Rectal smooth muscle tissue (tissue), 1 donor: ENCODE results near the gene ETFDH.
"Not testable (repeated sequence)": the region's sequence is repeated elsewhere in the genome, so short reads cannot be mapped to it uniquely, and the experiment has no call there.

Source experiments
- H3K27ac ChIP-seq: one replicate; pipeline ENCODE4 v1.7.0; 2013; ENCODE audit warnings: low read depth, low read length, inconsistent platforms
- H3K27me3 ChIP-seq: one replicate; pipeline ENCODE4 v1.7.0; 2013; ENCODE audit warnings: low read length; ENCODE audit not compliant: control insufficient read depth, insufficient read depth
- H3K36me3 ChIP-seq: one replicate; pipeline ENCODE4 v1.7.0; 2013; ENCODE audit warnings: low read length; ENCODE audit not compliant: control insufficient read depth, insufficient read depth
- H3K4me1 ChIP-seq: one replicate; pipeline ENCODE4 v1.7.0; 2013; ENCODE audit warnings: low read length; ENCODE audit not compliant: control insufficient read depth, insufficient read depth
- H3K4me3 ChIP-seq: one replicate; pipeline ENCODE4 v1.7.0; 2013; ENCODE audit warnings: low read length
- H3K9ac ChIP-seq: one replicate; pipeline ENCODE4 v1.7.0; 2013; ENCODE audit warnings: low read length

Gene ETFDH

DNA sequence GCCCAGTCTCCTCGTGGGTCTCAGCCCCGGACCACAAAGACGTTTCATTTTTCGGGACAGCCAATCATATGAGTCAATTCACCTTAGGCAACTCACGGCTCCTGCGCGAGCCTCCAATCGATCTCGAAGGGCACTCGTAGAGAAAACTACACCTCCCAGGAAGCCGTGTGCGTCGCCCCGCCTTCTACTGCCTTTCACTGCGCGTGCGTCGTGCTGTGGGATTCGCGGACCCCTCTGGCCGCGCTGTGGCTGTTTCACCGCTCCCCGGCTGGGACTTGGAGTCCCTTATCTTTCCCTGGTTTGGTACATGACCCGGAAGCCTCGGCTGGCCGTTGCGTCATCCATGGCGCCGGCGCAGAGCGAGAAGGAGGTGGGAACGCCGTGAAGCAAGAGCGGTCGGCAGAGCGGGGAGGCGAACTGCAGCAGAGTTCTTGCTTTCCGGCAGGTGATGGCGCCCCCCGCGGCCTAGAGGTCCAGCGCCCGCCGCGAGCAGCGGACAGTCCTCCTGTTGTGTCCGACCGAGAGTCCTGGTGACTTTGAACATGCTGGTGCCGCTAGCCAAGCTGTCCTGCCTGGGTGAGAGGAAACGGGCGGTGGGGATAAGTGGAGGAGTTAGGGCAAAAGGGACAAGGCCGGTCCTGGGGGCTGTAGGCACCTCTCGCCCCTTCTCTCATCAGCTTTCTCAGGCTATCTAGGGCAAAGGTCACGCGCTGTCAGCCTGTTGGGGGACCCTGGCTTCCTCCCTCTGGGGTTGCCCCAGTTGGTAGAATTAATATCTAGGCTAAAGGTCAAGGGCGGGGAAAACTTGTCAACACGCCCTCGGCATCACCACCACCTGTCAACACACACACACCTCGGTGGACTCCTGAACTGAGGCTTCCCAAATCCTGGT lies at the start of gene ETFDH:
Gene ETFDH, plus strand, starts transcription at position 382 of the 892 bp plus-strand sequence. Its CDS starts 161 bp downstream, at position 543.
- peaks cover 7% of the 10 kb centered on the region for H3K4me1 ChIP-seq
- no peaks in the 10 kb centered on the region for H3K36me3 ChIP-seq
- peak within 1 kb of the TSS; percentile 95 for H3K27ac ChIP-seq
- peak within 1 kb of the TSS; percentile 85 for H3K9ac ChIP-seq
- H3K4me3 ChIP-seq, result peak within 1 kb of the TSS; percentile 96
- no peaks in the 10 kb centered on the region for H3K27me3 ChIP-seq

DNA sequence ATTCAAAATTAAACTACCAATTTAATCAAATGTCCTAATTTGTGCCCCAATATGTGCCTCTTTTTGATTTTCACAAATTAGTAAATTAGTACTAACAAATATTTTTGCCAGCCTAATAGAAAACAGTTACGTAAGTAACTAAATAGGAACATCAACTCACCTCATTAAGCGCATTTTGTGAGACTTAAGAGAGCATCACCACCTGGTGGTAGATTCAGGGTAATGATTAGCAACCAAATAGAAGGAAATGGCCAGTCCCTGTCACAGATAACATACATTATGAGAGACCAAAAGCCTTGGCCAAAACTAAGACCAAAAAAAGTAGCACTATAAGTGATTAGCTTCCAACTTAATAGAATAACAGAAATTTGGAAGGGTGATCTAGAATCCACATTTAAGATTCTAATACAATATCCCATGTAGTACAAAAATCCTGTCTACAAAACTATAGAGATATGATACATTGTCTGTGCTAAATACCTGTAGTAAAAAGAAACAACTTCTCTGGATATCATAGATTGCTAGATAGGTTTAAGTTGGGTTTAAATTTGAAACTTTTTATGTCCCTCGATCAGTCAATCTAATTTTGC lies 47.1 kb upstream of the ETFDH start:
- Histone ChIP-seq H3K9ac (no peak overlapping the region), H3K27me3 (no peaks in the 10 kb centered on the region), H3K4me3 (no peak overlapping the region), H3K4me1 (no peaks in the 10 kb centered on the region), H3K36me3 (no peaks in the 10 kb centered on the region), H3K27ac (no peak overlapping the region)

DNA sequence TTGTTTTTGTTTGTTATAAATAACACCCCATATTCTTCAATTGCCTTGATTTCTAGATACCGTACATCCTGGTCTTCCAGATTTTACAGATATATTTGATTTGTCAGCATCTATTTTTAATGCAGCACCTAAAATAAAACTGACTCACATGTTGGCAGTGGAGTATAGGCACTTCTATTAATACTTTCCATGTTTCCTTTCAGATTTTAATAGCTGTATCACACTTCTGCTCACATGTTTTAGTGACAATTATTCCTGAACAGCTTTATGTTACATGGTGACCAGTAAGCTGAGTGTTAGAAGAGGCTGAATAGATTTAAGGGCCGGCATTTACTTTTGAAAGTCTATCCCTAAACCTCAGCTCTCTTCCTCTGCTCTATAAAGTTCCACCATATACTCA lies 46.6 kb upstream of the ETFDH start:
- Histone ChIP-seq H3K27ac (no peak overlapping the region), H3K4me3 (no peak overlapping the region), H3K9ac (no peak overlapping the region)

DNA sequence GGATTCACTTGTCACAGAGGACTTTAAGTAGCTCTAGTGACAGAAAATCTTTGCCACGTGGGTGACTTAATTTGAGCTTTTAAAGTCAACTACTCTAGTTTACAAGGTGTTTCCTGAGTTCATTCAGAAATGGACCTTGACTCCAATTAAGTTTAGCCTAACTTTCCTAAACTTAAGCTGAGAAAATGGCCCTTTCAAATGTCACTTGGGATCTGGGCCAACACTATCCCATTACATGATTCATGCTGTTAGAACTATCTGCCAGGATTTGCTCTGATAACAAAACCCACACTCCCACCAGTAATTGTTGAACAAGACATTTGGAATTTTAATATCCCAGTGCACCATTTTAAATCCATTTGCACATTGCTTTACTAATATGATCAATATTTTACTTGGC lies 41.2 kb upstream of the ETFDH start:
- Histone ChIP-seq H3K27me3 (no peaks in the 10 kb centered on the region), H3K4me1 (no peaks in the 10 kb centered on the region), H3K27ac (no peak overlapping the region), H3K36me3 (no peaks in the 10 kb centered on the region), H3K4me3 (no peak overlapping the region), H3K9ac (no peak overlapping the region)

More for the DNA sequence above, 46.6 kb upstream of the ETFDH start:
- Histone ChIP-seq H3K4me1 (no peaks in the 10 kb centered on the region), H3K36me3 (no peaks in the 10 kb centered on the region), H3K27me3 (no peaks in the 10 kb centered on the region)

DNA sequence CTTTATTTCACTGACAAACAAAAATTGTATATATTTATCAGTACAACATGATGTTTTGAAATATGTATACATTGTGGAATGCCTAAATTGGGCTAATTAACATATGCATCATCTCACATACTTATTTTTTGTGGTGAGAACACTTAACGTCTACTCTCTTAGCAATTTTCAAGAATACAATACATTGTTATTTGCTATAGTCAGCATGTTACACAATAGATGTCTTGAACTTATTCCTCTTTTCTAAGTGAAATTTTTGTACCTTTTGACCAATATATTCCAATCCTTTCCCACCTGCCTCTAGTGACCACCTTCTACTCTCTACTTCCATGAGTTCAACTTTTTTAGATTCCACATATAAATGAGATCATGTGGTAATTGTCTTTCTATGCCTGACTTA lies 35.5 kb upstream of the ETFDH start:
- Histone ChIP-seq H3K4me1 (no peaks in the 10 kb centered on the region), H3K27me3 (no peaks in the 10 kb centered on the region), H3K9ac (no peak overlapping the region), H3K4me3 (no peak overlapping the region), H3K36me3 (no peaks in the 10 kb centered on the region), H3K27ac (no peak overlapping the region)

DNA sequence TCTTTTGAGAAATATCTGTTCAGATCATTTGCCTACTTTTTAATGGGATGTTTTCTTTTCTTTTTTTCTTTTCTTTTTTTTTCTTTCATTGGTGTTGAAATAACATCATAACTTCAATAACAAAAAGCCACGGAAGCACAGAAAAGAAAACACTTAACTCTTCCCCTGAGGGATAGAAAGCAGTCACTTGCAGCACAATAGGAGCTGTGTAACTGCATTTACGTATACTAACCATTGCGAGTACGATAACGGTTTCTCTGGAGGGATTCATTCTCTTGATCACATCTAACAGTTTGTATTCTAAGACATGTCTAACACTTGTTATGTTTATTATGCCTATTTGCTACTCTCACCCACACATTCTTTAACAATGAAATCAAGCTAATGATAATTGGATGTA lies 27.7 kb upstream of the ETFDH start:
- no peak overlapping the region for H3K4me3 ChIP-seq
- H3K36me3 ChIP-seq, result no peaks in the 10 kb centered on the region
- H3K4me1 ChIP-seq, result no peaks in the 10 kb centered on the region
- no peak overlapping the region for H3K27ac ChIP-seq
- no peaks in the 10 kb centered on the region for H3K27me3 ChIP-seq
- no peak overlapping the region for H3K9ac ChIP-seq

DNA sequence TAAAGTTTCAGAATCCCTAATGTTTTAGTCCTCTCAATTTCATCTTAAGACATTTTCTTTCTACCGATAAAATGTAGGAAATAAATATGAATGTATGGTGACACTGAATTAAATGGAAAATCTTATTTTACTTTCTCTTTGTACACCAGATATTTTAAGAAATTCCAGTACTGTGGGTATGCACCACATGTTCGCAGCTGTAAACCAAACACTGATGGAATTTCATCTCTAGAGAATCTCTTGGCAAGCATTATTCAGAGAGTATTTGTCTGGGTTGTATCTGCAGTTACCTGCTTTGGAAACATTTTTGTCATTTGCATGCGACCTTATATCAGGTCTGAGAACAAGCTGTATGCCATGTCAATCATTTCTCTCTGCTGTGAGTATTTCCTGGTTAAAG lies 27.3 kb upstream of the ETFDH start:
- no peaks in the 10 kb centered on the region for H3K36me3 ChIP-seq
- no peak overlapping the region for H3K27ac ChIP-seq
- H3K4me3 ChIP-seq, result no peak overlapping the region
- no peaks in the 10 kb centered on the region for H3K27me3 ChIP-seq
- no peak overlapping the region for H3K9ac ChIP-seq
- H3K4me1 ChIP-seq, result no peaks in the 10 kb centered on the region

DNA sequence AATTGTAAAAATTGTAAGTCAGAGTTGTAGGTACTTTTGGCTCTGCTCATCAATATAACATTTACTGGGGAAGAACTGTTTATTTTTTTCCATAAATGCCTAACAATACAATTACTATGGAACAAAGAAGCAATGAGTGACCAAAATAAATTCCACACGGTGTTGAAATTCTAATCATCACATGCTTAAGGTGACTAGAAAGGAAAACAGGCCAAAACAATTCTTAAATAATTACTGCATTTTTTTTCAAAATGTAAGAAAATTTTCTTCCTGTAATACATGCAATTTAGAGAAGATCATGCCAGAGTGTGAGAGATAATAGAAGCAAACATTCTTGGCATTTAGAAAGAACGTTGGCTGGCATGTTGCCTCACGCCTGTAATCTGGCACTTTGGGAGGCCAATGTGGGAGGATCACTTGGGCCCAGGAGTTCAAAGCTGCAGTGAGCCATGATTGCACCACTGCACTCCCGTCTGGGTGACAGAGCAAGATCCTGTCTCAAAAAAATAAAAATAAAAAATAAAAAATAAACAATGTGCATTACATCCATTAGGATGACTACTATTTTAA lies 22.9 kb upstream of the ETFDH start:
- Histone ChIP-seq H3K4me1 (no peaks in the 10 kb centered on the region), H3K27me3 (no peaks in the 10 kb centered on the region), H3K36me3 (no peaks in the 10 kb centered on the region), H3K4me3 (no peak overlapping the region), H3K27ac (no peak overlapping the region), H3K9ac (no peak overlapping the region)

DNA sequence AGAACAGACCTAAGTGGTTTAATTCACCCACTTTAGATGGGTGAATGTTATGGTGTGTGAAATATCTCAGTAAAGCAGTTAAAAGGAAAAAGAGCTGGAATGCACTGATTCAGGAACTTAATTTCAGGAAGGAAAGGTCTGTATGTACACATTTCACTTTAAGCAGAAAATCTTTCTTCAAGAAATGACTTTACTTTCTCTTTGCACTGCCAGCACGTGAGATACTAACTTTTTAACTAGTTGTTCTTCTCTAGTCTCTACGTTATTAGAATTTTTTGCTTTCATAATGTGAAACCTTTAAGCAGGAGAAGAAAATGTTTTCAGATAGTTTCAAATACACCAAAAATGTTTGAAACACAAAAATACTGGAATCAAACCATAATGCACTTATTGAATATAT lies 19.2 kb upstream of the ETFDH start:
- H3K27ac ChIP-seq, result no peak overlapping the region

DNA sequence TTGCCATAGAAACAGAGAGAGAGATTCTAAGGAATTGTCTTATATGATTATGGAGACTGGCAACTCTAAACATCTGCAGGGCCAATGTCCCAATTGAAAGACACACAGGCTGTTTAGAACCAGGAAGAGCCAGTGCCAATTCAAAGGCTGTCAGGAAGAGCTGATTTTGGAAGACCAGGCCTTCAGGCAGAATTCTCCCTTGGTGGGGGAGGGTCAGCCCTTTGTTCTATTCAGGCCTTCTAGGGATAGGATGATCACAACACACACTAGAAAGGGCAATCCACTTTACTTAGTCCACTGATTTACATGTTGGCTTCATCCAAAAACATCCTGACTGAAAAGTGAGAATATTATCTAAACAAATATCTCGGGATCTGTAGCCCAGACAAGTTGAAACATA lies 15.7 kb upstream of the ETFDH start:
- no peaks in the 10 kb centered on the region for H3K27me3 ChIP-seq
- no peak overlapping the region for H3K4me3 ChIP-seq
- no peak overlapping the region for H3K27ac ChIP-seq
- H3K36me3 ChIP-seq, result no peaks in the 10 kb centered on the region
- no peaks in the 10 kb centered on the region for H3K4me1 ChIP-seq
- no peak overlapping the region for H3K9ac ChIP-seq

More for the DNA sequence above, 19.2 kb upstream of the ETFDH start:
- no peaks in the 10 kb centered on the region for H3K27me3 ChIP-seq
- no peaks in the 10 kb centered on the region for H3K36me3 ChIP-seq
- no peak overlapping the region for H3K9ac ChIP-seq
- H3K4me3 ChIP-seq, result no peak overlapping the region
- H3K4me1 ChIP-seq, result no peaks in the 10 kb centered on the region

DNA sequence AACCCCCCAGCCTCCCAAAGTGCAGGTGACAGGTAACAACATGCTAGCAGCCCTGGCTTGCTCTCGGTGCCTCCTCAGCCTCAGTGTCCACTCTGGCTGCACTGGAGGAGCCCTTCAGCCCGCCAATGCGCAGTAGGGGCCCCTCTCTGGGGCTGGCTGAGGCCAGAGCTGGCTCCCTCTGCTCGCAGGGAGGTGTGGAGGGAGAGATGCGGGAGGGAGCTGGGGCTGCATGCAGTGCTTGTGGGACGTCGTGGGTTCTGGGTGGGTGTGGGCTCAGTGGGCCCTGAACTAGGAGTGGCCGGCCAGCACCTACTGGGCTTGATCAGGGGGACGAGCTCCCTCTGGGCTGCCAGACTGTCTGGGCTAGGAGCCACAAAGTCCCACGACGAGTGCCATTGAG lies 14.8 kb upstream of the ETFDH start:
- no peaks in the 10 kb centered on the region for H3K36me3 ChIP-seq
- H3K4me3 ChIP-seq, result no peak overlapping the region
- no peaks in the 10 kb centered on the region for H3K4me1 ChIP-seq
- H3K9ac ChIP-seq, result no peak overlapping the region
- H3K27ac ChIP-seq, result no peak overlapping the region
- H3K27me3 ChIP-seq, result no peaks in the 10 kb centered on the region

DNA sequence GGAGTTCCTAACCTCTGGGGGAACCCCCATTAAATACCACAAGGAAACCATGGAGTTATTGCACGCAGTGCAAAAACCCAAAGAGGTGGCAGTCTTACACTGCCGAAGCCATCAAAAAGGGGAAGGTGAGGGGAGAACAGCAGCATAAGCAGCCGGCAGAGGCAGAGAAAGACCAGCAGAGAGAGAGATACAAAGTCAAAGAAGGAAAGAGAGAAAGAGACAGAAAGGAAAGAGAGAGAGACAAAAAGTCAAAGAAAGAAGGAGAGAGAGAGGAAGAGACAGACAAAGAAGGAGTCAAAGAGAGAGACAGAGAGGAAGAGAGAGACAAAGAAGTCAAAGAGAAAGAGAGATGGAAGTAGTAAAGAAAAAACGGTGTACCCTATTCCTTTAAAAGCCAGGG lies 8.8 kb upstream of the ETFDH start:
- H3K4me3 ChIP-seq, H3K36me3 ChIP-seq, H3K9ac ChIP-seq, H3K27me3 ChIP-seq, H3K27ac ChIP-seq, H3K4me1 ChIP-seq: not testable (repeated sequence)
